Astrocyte of the cerebellum (primary cell): ENCODE measurements around the gene TRIM44.

Experiments
- DNase-seq: peaks from one replicate; pipeline ENCODE4 v3.0.0-alpha.2; 2011; ENCODE audit warnings: low read depth
- H3K4me3 ChIP-seq: 2 replicates; pipeline ENCODE4 v1.5.1; 2011; ENCODE audit warnings: mild to moderate bottlenecking, low read depth, low read length, moderate library complexity
- in situ Hi-C: cut with HindIII; loops from 2 replicates; pipeline ENCODE4 v1.10.0; 2017; ENCODE audit warnings: low sequenced_read_pairs
- TF ChIP-seq, protein P1 (sequence below): IDR thresholded peaks from 2 replicates; pipeline ENCODE4 v1.5.1; 2012; ENCODE audit warnings: low read length, low read depth, moderate library complexity, mild to moderate bottlenecking; ENCODE audit errors: missing control alignments

Gene TRIM44

DNA sequence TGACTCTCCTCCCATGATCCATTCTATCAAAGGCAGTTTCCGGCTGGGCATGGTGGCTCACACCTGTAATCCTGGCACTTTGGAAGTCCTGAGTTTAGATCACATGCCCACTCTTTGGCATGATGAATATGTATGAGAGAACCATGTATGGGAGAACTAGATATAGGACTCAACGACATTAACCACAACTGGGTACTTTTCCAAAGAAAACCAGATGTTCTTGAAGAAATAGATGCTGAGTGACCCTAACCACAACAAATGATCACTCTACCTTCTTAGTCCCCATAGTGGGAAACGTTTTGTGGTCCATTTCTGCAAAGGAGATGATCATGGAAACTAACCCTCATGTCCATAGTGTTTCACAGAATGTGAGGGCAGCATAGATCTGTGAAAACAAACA, 30.7 kb upstream of the TRIM44 start:
- DNase-seq = no peak
- TF ChIP-seq, protein P1, sequence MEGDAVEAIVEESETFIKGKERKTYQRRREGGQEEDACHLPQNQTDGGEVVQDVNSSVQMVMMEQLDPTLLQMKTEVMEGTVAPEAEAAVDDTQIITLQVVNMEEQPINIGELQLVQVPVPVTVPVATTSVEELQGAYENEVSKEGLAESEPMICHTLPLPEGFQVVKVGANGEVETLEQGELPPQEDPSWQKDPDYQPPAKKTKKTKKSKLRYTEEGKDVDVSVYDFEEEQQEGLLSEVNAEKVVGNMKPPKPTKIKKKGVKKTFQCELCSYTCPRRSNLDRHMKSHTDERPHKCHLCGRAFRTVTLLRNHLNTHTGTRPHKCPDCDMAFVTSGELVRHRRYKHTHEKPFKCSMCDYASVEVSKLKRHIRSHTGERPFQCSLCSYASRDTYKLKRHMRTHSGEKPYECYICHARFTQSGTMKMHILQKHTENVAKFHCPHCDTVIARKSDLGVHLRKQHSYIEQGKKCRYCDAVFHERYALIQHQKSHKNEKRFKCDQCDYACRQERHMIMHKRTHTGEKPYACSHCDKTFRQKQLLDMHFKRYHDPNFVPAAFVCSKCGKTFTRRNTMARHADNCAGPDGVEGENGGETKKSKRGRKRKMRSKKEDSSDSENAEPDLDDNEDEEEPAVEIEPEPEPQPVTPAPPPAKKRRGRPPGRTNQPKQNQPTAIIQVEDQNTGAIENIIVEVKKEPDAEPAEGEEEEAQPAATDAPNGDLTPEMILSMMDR = no peak
- H3K4me3 ChIP-seq = no peak overlapping the region
- in situ Hi-C loops = loop anchor here (25.0 kb wide), 1 partner anchor 180 kb away; no protein-coding TSS in a partner anchor

DNA sequence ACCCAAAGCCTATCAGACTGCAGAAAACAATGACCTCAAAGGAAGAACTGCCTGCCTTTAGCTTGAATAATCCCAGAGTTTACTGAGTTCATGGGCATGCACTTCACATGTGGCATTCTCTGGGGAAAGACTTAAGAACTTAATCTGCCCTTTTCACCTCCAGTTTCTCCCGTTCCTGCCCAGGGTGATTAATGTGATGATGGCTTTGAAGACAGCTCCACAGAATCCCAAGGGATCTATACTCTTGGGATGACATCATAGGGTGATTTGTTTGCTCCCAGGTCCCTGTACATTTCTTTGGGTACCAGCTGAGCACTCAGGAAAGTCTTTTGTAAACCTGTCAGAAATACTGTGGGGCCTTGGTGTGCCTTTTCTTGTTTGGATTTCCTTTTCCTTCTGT, 30.3 kb upstream of the TRIM44 start:
- no peak overlapping the region for H3K4me3 ChIP-seq
- in situ Hi-C loops = loop anchor here (25.0 kb wide), 1 partner anchor 180 kb away; no protein-coding TSS in a partner anchor
- TF ChIP-seq, protein P1 = no peak
- DNase-seq = no peak

DNA sequence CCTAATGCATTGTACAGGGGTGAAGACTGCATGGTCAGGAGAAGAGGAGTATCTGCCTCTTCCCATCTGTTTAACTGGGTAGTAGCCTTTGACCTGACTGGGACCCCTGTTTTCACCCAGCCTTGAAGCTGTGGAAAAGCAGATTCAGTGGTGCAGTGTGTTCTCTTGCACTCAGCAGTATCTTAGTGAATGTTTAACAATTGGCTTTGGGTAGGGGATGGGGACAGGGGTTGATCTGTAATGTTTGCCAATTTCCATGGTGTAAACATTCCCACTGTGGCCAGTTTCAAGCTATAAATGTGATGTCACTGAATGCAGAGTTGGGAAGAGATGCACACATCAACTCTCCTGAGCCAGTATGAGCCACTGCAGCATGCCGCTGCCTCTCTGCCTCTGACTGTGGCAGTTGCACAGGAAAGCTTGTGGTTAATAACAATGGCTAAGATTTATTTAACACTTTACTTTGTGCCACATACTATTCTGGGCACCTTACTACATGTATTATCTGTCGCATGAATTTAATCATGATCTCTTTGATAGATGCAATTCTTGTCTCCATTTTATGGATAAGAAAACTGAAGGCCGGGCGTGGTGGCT, 28.6 kb upstream of the TRIM44 start:
- in situ Hi-C loops = loop anchor here (25.0 kb wide), 1 partner anchor 178 kb away; no protein-coding TSS in a partner anchor

DNA sequence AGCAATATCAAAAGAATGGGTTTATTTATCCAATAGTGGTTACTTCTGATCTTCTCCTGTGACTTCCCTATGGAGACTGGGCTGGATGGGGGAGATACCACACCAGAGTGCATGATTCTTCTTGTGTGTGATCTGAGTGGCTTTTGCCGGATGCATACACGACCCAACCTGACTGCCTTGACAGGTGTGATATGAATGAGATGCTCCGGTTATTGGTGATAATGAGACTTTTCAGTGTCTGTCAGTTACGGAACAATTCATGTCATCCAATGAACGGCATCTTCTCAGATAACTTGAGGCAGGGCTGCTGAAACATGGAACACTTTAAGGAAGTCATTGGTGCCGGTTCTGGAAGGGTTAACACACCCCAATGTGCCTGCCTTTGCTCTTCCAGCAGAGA, 26.6 kb upstream of the TRIM44 start:
- in situ Hi-C loops = loop anchor here (25.0 kb wide), 1 partner anchor 176 kb away; no protein-coding TSS in a partner anchor
- no peak for DNase-seq
- TF ChIP-seq, protein P1 = no peak

More for the DNA sequence above, 28.6 kb upstream of the TRIM44 start:
- TF ChIP-seq, protein P1 = no peak
- no peak overlapping the region for H3K4me3 ChIP-seq
- DNase-seq = no peak

DNA sequence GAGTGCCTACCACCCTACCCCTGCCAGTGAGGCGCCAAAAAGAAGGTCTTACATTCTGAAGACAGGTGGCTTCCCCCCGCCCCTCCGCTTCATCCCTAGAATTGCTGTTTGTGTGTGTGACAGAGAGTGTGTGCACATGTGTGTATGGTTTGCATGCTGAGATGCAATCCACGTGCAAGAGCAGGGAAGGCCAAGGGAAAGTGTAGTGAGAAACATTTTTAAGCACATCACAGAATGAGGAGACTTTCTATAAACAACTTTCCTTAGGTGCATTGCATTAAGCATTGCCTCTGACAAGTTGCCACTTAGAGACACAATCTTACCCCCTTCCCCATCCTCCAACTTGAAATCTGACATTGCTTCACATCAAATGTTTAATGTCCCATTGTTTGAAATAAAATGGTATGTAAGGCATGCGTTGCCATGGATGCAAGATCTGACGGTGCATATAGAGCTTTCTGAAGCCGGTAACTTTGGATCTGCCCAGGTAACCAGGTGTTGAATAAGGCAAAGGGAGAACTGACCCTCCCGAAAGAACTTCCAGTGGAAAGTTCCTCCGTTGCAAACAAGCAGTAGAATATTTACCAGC, 22.9 kb upstream of the TRIM44 start:
- TF ChIP-seq, protein P1 = no peak
- in situ Hi-C loops = loop anchor here (5.0 to 25.0 kb wide), 2 partner anchors 73 to 173 kb away; no protein-coding TSS in a partner anchor
- H3K4me3 ChIP-seq = no peak overlapping the region
- DNase-seq = no peak

More for the DNA sequence above, 26.6 kb upstream of the TRIM44 start:
- no peak overlapping the region for H3K4me3 ChIP-seq

DNA sequence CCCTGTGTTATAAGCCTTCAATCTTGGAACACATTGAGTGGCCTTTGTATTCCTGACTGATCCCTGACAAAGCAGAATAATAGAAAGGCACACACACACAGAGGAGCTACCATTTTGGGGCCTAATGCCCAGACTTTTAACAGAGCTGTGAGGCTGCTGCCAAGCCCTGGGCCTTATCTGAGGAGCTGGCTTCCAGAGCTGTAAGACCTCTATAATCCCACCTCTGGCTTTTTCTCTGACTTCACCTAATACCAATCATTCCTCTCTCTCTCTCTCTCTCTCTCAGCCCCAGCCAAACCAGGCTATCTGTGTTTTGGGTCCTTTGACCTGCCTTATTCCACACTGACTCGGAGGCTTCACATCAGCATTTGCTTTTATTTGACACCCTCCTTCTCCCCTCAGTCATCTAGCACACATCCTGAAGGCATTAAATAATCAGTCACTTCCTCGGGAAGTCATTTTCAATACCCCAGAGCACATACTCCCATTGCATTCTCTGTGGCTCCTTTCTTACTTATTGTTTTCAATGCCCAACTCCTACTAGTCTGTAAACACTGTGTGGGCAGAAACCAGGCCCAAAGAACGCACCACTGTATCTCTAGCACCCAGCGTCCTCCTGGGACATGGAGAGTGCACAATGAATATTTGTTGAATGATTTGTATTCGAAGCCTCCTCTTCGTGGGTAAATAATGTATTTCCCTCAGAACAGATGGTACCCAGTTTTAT, 21.2 kb upstream of the TRIM44 start:
- in situ Hi-C loops = loop anchor here (5.0 to 25.0 kb wide), 2 partner anchors 71 to 171 kb away; no protein-coding TSS in a partner anchor
- TF ChIP-seq, protein P1 = no peak
- no peak overlapping the region for H3K4me3 ChIP-seq
- DNase-seq = no peak
